Measurements from ENCODE around the gene NOP53.
"Not testable (repeated sequence)": the region's sequence is repeated elsewhere in the genome, so short reads cannot be mapped to it uniquely, and the experiment has no call there.

Gene NOP53

DNA sequence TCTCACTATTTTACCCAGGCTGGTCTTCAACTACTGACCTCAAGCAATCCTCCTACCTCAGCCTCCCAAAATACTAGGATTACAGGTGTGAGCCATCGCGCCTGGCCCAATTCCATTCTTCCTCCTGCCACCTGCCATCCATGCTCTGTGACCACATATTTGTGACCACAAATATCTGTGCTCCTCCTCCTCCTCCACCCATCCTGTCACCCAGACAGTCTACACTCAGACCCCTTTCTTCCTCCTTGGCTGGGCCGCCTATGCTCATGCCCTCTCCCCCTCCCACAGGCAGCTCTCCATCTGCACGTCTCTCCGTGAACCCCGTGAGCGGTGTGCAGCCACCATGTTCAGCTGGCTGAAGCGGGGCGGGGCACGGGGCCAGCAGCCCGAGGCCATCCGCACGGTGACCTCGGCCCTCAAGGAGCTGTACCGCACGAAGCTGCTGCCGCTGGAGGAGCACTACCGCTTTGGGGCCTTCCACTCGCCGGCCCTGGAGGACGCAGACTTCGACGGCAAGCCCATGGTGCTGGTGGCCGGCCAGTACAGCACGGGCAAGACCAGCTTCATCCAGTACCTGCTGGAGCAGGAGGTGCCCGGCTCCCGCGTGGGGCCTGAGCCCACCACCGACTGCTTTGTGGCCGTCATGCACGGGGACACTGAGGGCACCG lies 28.9 kb upstream of the NOP53 start:
- no peaks in the 10 kb centered on the region for H3K9me3 ChIP-seq
- DNase-seq, result no peak
- no peak overlapping the region for H3K4me3 ChIP-seq (ENCODE audit: low read depth, low read length)
- TF ChIP-seq, protein P1, sequence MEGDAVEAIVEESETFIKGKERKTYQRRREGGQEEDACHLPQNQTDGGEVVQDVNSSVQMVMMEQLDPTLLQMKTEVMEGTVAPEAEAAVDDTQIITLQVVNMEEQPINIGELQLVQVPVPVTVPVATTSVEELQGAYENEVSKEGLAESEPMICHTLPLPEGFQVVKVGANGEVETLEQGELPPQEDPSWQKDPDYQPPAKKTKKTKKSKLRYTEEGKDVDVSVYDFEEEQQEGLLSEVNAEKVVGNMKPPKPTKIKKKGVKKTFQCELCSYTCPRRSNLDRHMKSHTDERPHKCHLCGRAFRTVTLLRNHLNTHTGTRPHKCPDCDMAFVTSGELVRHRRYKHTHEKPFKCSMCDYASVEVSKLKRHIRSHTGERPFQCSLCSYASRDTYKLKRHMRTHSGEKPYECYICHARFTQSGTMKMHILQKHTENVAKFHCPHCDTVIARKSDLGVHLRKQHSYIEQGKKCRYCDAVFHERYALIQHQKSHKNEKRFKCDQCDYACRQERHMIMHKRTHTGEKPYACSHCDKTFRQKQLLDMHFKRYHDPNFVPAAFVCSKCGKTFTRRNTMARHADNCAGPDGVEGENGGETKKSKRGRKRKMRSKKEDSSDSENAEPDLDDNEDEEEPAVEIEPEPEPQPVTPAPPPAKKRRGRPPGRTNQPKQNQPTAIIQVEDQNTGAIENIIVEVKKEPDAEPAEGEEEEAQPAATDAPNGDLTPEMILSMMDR (IDR thresholded peaks at IDR 0.05; ENCODE audit: low read depth, low read length), result no peak
- H3K36me3 ChIP-seq, result peaks cover 8% of the 10 kb centered on the region
- H3K4me1 ChIP-seq, result peaks cover 3% of the 10 kb centered on the region
- H3K27me3 ChIP-seq, result no peaks in the 10 kb centered on the region

DNA sequence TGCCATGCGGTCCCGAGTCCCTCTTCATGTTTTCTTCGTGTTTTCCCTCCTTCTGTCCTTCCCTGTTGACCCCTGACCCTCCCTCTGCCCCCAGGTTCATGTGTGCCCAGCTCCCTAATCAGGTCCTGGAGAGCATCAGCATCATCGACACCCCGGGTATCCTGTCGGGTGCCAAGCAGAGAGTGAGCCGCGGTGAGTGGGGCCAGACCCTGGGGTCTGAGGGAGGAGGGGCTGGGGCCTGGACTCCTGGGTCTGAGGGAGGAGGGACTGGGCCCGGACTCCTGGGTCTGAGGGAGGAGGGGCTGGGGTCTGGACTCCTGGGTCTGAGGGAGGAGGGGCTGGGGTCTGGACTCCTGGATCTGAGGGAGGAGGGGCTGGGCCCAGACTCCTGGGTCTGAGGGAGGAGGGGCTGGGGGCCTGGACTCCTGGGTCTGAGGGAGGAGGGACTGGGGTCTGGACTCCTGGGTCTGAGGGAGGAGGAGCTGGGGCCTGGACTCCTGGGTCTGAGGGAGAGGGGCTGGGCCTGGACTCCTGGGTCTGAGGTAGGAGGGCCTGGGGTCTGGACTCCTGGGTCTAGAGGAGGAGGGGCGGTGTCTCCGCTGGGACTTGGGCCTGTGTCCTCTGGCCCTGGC lies 26.8 kb upstream of the NOP53 start:
- peak overlapping the region; percentile 33; the same call in 1 of the 2 replicates for H3K4me3 ChIP-seq (ENCODE audit: low read depth, low read length)
- not testable (repeated sequence) for DNase-seq, H3K4me1 ChIP-seq, H3K27me3 ChIP-seq, H3K36me3 ChIP-seq, H3K9me3 ChIP-seq

DNA sequence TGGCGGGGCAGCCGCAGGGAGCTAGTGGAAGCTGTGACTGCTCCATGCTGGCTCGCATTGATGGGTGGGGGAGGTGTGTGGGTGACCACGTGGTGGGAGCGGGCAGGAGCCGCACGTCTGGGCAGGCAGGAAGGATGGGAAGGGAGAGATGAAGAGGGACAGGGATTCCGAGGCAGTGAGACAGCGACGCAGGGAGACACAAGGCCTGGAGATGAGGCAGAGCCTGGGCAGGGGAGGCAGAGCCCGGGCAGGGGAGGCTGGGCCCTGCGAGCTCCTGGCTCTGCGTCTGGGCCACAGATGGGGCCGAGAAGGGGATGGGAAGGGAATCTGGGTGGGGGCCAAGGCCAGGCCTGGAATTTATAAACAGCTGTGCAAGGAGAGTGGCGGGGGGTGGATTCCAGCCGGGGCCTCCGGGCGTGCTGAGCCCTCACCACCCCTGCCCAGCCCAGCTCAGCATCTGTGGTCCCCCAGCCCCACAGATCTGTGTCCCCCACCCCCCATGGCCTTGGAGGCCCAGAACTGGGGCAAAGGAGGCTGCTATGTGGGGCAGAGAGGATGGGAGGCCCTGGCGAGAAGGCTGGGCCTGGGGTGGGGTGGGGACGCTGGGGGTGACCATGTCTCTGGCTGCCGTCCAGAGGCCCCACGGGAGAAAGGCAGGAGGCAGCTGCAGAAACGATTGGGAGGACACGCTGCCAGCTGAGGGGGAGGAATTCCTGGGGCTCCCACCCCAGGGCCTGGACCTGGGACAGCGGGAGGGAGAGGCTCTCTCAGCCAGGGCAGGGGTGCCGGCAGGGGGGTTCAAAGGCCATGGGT lies 26.1 kb upstream of the NOP53 start:
- Histone ChIP-seq H3K27me3 (no peaks in the 10 kb centered on the region), H3K9me3 (no peaks in the 10 kb centered on the region), H3K4me1 (peaks cover 7% of the 10 kb centered on the region), H3K4me3 (ENCODE audit: low read depth, low read length) (peak overlapping the region; percentile 33; the same call in 1 of the 2 replicates), H3K36me3 (peaks cover 8% of the 10 kb centered on the region)
- peak; percentile 95 for DNase-seq
- TF ChIP-seq, protein P1 (IDR thresholded peaks at IDR 0.05; ENCODE audit: low read depth, low read length), result no peak

DNA sequence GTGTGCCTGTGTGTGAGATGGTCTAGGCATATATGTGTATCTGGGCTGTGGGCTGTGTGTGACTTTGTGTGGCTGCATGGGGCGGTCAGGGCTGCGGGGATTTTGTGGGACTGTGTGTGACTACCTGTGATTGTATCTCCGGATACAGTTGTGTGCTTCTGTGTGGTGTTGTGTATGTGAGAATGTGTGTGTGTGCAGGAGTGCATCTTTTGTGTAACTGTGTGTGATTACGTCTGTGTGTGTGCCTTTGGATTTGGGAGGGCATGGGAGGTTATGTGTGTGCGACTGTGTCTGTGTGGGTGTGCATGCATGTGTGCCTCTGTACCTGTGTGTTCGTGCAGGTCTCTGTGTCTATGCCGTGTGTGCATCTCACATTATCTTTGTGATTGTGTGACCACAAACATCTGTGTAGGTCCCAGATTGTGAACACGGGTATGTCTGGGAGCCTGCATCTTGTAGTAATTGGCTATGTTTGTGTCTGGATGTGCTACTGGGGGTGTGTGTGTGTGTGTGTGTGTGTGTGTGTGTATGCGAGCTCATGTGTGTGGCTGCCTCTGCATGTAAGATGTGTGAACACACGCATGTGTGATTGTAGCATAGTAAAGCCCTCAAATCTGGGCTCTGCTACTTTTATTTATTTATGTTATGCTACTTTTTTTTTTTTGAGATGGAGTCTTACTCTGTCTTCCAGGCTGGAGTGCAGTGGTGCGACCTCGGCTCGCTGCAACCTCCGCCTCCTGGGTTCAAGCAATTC lies 24.5 kb upstream of the NOP53 start:
- Histone ChIP-seq H3K4me1 (peaks cover 7% of the 10 kb centered on the region), H3K4me3 (ENCODE audit: low read depth, low read length) (no peak overlapping the region), H3K27me3 (no peaks in the 10 kb centered on the region), H3K9me3 (no peaks in the 10 kb centered on the region), H3K36me3 (peaks cover 10% of the 10 kb centered on the region)
- TF ChIP-seq, protein P1 (IDR thresholded peaks at IDR 0.05; ENCODE audit: low read depth, low read length), result no peak
- DNase-seq, result no peak

DNA sequence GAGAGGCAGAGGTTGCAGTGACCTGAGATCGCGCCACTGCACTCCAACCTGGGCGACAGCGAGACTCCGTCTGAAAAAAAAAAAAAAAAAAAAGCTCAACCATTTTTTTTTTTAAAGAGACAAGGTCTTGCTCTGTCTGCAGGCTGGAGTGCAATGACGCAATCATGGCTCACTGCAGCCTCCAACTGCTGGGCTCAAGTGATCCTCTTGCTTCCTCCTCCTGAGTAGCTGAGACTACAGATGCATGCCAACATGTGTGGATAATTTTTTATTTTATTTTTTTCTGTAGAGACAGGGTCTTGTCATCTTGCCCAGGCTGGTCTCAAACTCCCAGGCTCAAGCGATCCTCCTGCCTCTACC lies 21.8 kb upstream of the NOP53 start:
- Histone ChIP-seq H3K9me3 (no peaks in the 10 kb centered on the region), H3K4me1 (peaks cover 4% of the 10 kb centered on the region), H3K36me3 (peaks cover 5% of the 10 kb centered on the region; the same call in 1 of the 2 replicates), H3K27me3 (no peaks in the 10 kb centered on the region), H3K4me3 (ENCODE audit: low read depth, low read length) (no peak overlapping the region)
- TF ChIP-seq, protein P1 (IDR thresholded peaks at IDR 0.05; ENCODE audit: low read depth, low read length), result no peak
- DNase-seq, result peak; percentile 49

DNA sequence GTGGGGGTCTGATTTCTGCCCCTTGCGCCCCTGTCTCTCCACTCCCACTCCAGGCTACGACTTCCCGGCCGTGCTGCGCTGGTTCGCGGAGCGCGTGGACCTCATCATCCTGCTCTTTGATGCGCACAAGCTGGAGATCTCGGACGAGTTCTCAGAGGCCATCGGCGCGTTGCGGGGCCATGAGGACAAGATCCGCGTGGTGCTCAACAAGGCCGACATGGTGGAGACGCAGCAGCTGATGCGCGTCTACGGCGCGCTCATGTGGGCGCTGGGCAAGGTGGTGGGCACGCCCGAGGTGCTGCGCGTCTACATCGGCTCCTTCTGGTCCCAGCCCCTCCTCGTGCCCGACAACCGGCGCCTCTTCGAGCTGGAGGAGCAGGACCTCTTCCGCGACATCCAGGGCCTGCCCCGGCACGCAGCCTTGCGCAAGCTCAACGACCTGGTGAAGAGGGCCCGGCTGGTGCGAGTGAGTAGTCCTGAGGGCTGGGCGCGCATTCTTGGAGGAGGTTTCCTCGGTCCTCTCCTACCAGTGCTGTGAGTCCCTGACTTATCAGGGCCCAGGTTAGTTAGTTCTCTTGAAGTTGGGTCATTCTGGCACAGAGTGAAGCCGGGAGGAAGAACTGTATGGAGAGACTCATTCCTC lies 19.5 kb upstream of the NOP53 start:
- TF ChIP-seq, protein P1 (IDR thresholded peaks at IDR 0.05; ENCODE audit: low read depth, low read length), result no peak
- Histone ChIP-seq H3K36me3 (peaks cover 5% of the 10 kb centered on the region; the same call in 1 of the 2 replicates), H3K27me3 (no peaks in the 10 kb centered on the region), H3K9me3 (no peaks in the 10 kb centered on the region), H3K4me3 (ENCODE audit: low read depth, low read length) (no peak overlapping the region), H3K4me1 (peaks cover 17% of the 10 kb centered on the region)
- no peak for DNase-seq
